IMR-90 (cell line): Measurements from ENCODE around the gene MLLT3. TPM values are rescaled to one million over a fixed set of nuclear protein-coding genes. Genes with fewer than 3 reads are reported as not detected.

Source experiments
- ATAC-seq: fragments of 200-7000 bp; cut with Tn5 transposase; 2 replicates; pipeline ENCODE4 v1.9.1; 2020; ENCODE audit warnings: low read depth, mild to moderate bottlenecking, moderate library complexity
- BruUV-seq: library from RNA; stranded (reverse); fragments of 400-500 nt; replicated peaks from 2 replicates; lab custom pipeline; 2021; lab: Mats Ljungman, UMichigan
- CTCF ChIA-PET: fragments of 300-600 bp; formaldehyde crosslinking; extraction: SDS; loops from one replicate; lab custom pipeline; 2021; ENCODE audit warnings: antibody characterized with exemption; lab: Yijun Ruan, JAX
- POLR2A ChIA-PET: fragments of 300-600 bp; sonication (Branson Sonifier 250); formaldehyde crosslinking; loops from one replicate; lab custom pipeline; 2022; ENCODE audit warnings: antibody characterized with exemption; ENCODE audit not compliant: unreplicated experiment; lab: Charles Lee
- DNase-seq: peaks from one replicate; pipeline ENCODE4 v3.0.0; 2013
- H2AFZ ChIP-seq: replicated peaks from 2 replicates; pipeline ENCODE3; 2013; ENCODE audit warnings: low read length, mild to moderate bottlenecking; ENCODE audit not compliant: poor library complexity
- H2AK5ac ChIP-seq: 2 replicates; pipeline ENCODE4 v1.6.1; 2013; ENCODE audit warnings: low read depth, low read length, inconsistent platforms
- H2AK9ac ChIP-seq: replicated peaks from 2 replicates; pipeline ENCODE3; 2013; ENCODE audit warnings: mild to moderate bottlenecking, low read depth, low read length, moderate library complexity; ENCODE audit not compliant: poor library complexity
- H2BK120ac ChIP-seq: 2 replicates; pipeline ENCODE4 v1.6.1; 2013; ENCODE audit warnings: low read depth, low read length, inconsistent platforms
- H2BK15ac ChIP-seq: 3 replicates; pipeline ENCODE4 v1.6.1; 2013; ENCODE audit warnings: low read depth, low read length, inconsistent platforms
- H2BK20ac ChIP-seq: 2 replicates; pipeline ENCODE4 v1.6.1; 2013; ENCODE audit warnings: low read depth, mild to moderate bottlenecking, inconsistent platforms, low read length, moderate library complexity
- H2BK5ac ChIP-seq: 2 replicates; pipeline ENCODE4 v1.6.1; 2013; ENCODE audit warnings: mild to moderate bottlenecking, low read depth, low read length, inconsistent platforms; ENCODE audit not compliant: poor library complexity, severe bottlenecking
- H3K14ac ChIP-seq: replicated peaks from 2 replicates; pipeline ENCODE4 v1.6.1; 2013; ENCODE audit warnings: low read depth, low read length, inconsistent platforms
- H3K18ac ChIP-seq: 2 replicates; pipeline ENCODE4 v1.6.1; 2013; ENCODE audit warnings: low read depth, low read length, control low read depth
- H3K23ac ChIP-seq: 2 replicates; pipeline ENCODE4 v1.6.1; 2013; ENCODE audit warnings: low read depth, low read length, inconsistent platforms
- H3K27ac ChIP-seq: 2 replicates; pipeline ENCODE4 v1.5.1; 2013; ENCODE audit warnings: mild to moderate bottlenecking, control low read depth, low read length; ENCODE audit not compliant: insufficient read depth
- H3K27me3 ChIP-seq: 2 replicates; pipeline ENCODE4 v1.6.1; 2013; ENCODE audit warnings: low read length; ENCODE audit not compliant: control insufficient read depth, insufficient read depth
- H3K36me3 ChIP-seq: 2 replicates; pipeline ENCODE4 v1.6.1; 2013; ENCODE audit warnings: low read length, mixed read lengths; ENCODE audit not compliant: control insufficient read depth, insufficient read depth
- H3K4ac ChIP-seq: 2 replicates; pipeline ENCODE4 v1.6.1; 2013; ENCODE audit warnings: low read depth, low read length, inconsistent platforms
- H3K4me1 ChIP-seq: 2 replicates; pipeline ENCODE4 v1.6.1; 2013; ENCODE audit warnings: low read length, mixed read lengths; ENCODE audit not compliant: control insufficient read depth, insufficient read depth
- H3K4me2 ChIP-seq: 2 replicates; pipeline ENCODE4 v1.6.1; 2013; ENCODE audit warnings: low read depth, mild to moderate bottlenecking, control low read depth, low read length, moderate library complexity
- H3K4me3 ChIP-seq: 2 replicates; pipeline ENCODE4 v1.5.1; 2013; ENCODE audit warnings: low read depth, mild to moderate bottlenecking, control low read depth, low read length, moderate library complexity; ENCODE audit not compliant: insufficient read depth
- H3K56ac ChIP-seq: 2 replicates; pipeline ENCODE4 v1.6.1; 2013; ENCODE audit warnings: low read length, inconsistent platforms; ENCODE audit not compliant: insufficient read depth; ENCODE audit errors: extremely low read depth
- H3K79me1 ChIP-seq, 2 experiments: 2 replicates each; pipeline ENCODE4 v1.6.1; 2013; ENCODE audit warnings: low read length in 2 of 2, inconsistent platforms in 1 of 2, low read depth in 1 of 2
- H3K9ac ChIP-seq: 2 replicates; pipeline ENCODE4 v1.6.1; 2013; ENCODE audit warnings: low read depth, low read length, control low read depth
- H3K9me1 ChIP-seq: 2 replicates; pipeline ENCODE4 v1.6.1; 2013; ENCODE audit warnings: low read length, inconsistent platforms; ENCODE audit not compliant: insufficient read depth
- H3K9me3 ChIP-seq: 2 replicates; pipeline ENCODE4 v1.6.1; 2013; ENCODE audit warnings: low read length; ENCODE audit not compliant: control insufficient read depth, insufficient read depth
- H4K20me1 ChIP-seq: 2 replicates; pipeline ENCODE4 v1.6.1; 2013; ENCODE audit warnings: low read length, inconsistent platforms; ENCODE audit not compliant: insufficient read depth
- H4K5ac ChIP-seq: 2 replicates; pipeline ENCODE4 v1.6.1; 2013; ENCODE audit warnings: mild to moderate bottlenecking, low read depth, low read length, control low read depth
- H4K8ac ChIP-seq, 2 experiments: 2 replicates each; pipeline ENCODE4 v1.6.1; 2013; ENCODE audit warnings: low read depth in 2 of 2, low read length in 2 of 2, control low read depth in 1 of 2, inconsistent platforms in 1 of 2
- H4K91ac ChIP-seq: 2 replicates; pipeline ENCODE4 v1.6.1; 2013; ENCODE audit warnings: low read depth, low read length, inconsistent platforms; ENCODE audit not compliant: insufficient read depth
- BHLHE40 ChIP-seq: fragments of 150-350 bp; IDR thresholded peaks from 2 replicates; pipeline ENCODE4 v1.6.1; 2016; ENCODE audit warnings: mild to moderate bottlenecking, low read depth, low read length
- CEBPB ChIP-seq: IDR thresholded peaks from 2 replicates; pipeline ENCODE4 v1.6.1; 2012; ENCODE audit warnings: low read depth, low read length, improper control_type of control experiment
- CTCF ChIP-seq: conservative IDR thresholded peaks from 2 replicates; pipeline ENCODE4 v1.5.1; 2012; ENCODE audit warnings: mild to moderate bottlenecking, low read depth, low read length, improper control_type of control experiment
- ELK1 ChIP-seq: fragments of 150-350 bp; IDR thresholded peaks from 2 replicates; pipeline ENCODE4 v1.6.1; 2016; ENCODE audit warnings: low read depth, mild to moderate bottlenecking, low read length, moderate library complexity, borderline replicate concordance
- FOS ChIP-seq: fragments of 150-350 bp; IDR thresholded peaks from 2 replicates; pipeline ENCODE4 v1.6.1; 2016; ENCODE audit warnings: low read depth, low read length
- MAFK ChIP-seq: IDR thresholded peaks from 2 replicates; pipeline ENCODE4 v1.6.1; 2012; ENCODE audit warnings: low read depth, low read length, improper control_type of control experiment
- MAZ ChIP-seq: IDR thresholded peaks from 2 replicates; pipeline ENCODE4 v1.6.1; 2012; ENCODE audit warnings: low read depth, mild to moderate bottlenecking, low read length, improper control_type of control experiment, moderate library complexity, borderline replicate concordance
- MXI1 ChIP-seq: IDR thresholded peaks from 2 replicates; pipeline ENCODE4 v1.6.1; 2012; ENCODE audit warnings: low read depth, mild to moderate bottlenecking, low read length, moderate library complexity, borderline replicate concordance
- NFE2L2 ChIP-seq: fragments of 150-350 bp; IDR thresholded peaks from 2 replicates; pipeline ENCODE4 v1.6.1; 2016; ENCODE audit warnings: low read depth, mild to moderate bottlenecking, low read length
- POLR2A ChIP-seq: IDR thresholded peaks from 2 replicates; pipeline ENCODE4 v1.6.1; 2012; ENCODE audit warnings: mild to moderate bottlenecking, low read depth, low read length
- RCOR1 ChIP-seq: IDR thresholded peaks from 2 replicates; pipeline ENCODE4 v1.6.1; 2012; ENCODE audit warnings: mild to moderate bottlenecking, low read length, improper control_type of control experiment; ENCODE audit not compliant: insufficient replicate concordance
- RFX5 ChIP-seq: IDR thresholded peaks from 2 replicates; pipeline ENCODE4 v1.8.0; 2012; ENCODE audit warnings: low read depth, mild to moderate bottlenecking, low read length, moderate library complexity
- SMC3 ChIP-seq: fragments of 150-350 bp; IDR thresholded peaks from 2 replicates; pipeline ENCODE4 v1.6.1; 2016; ENCODE audit warnings: low read depth, mild to moderate bottlenecking, antibody characterized with exemption, low read length, moderate library complexity
- USF2 ChIP-seq: fragments of 150-350 bp; IDR thresholded peaks from 2 replicates; pipeline ENCODE4 v1.6.1; 2017; ENCODE audit warnings: mild to moderate bottlenecking, antibody characterized with exemption, low read length, low read depth
- dilution Hi-C: fragments of 300-500 bp; cut with HindIII; formaldehyde crosslinking; loops from one replicate; pipeline ENCODE4 v1.14.3; 2018; ENCODE audit warnings: low sequenced_read_pairs; ENCODE audit not compliant: unreplicated experiment
- in situ Hi-C: fragments of 300-500 bp; cut with MboI; formaldehyde crosslinking; loops from 3 replicates; pipeline ENCODE4 v1.14.3; 2019; ENCODE audit warnings: low sequenced_read_pairs, inconsistent platforms, mixed read lengths
- intact Hi-C: fragments of 100-400 bp; cut with micrococcal nuclease; formaldehyde crosslinking; loops from 2 replicates; pipeline ENCODE4 v1.10.0; 2022
- polyA plus RNA-seq, 3 experiments: library from polyadenylated mRNA; depleted of rRNA; stranded (reverse); fragments of >200 nt; gene quantifications; 2 replicates each; pipeline ENCODE4 v1.2.3, GENCODE V29; 2012; ENCODE audit warnings: low replicate concordance in 1 of 3
- total RNA-seq: library from RNA; depleted of rRNA; stranded (reverse); fragments of >200 nt; gene quantifications from 2 replicates; pipeline ENCODE4 v1.2.3, GENCODE V29; 2012

MLLT3 gene
- total and polyA plus RNA-seq, 2 of the 4 experiments (the other 2 are of a cell fraction): 10.4 to 21.1 TPM

GRCh38 chr9:20409321-20410092, 212.8 kb downstream of the MLLT3 start:
- H3K4ac ChIP-seq: no peak overlapping the region
- H4K91ac ChIP-seq: no peak overlapping the region
- no peak overlapping the region for H3K23ac ChIP-seq
- no peak overlapping the region for H2BK5ac ChIP-seq
- no peak overlapping the region for H3K4me3 ChIP-seq
- no peak overlapping the region for H2AK9ac ChIP-seq
- no peaks in the 10 kb centered on the region for H3K4me1 ChIP-seq
- no peak overlapping the region for H3K14ac ChIP-seq
- no peak overlapping the region for H4K8ac ChIP-seq
- H2BK20ac ChIP-seq: no peak overlapping the region
- dilution Hi-C loops: no loop called here
- H2AFZ ChIP-seq: no peak overlapping the region
- TF ChIP-seq SMC3: no peak
- TF ChIP-seq FOS: no peak
- TF ChIP-seq RCOR1: no peak
- no peak for TF ChIP-seq CEBPB
- no peak for TF ChIP-seq POLR2A
- TF ChIP-seq RFX5: no peak
- no peak for TF ChIP-seq ELK1
- no peak for TF ChIP-seq CTCF
- TF ChIP-seq USF2: no peak
- no peak for TF ChIP-seq NFE2L2
- TF ChIP-seq MXI1: no peak
- TF ChIP-seq MAFK: no peak
- no peak for TF ChIP-seq BHLHE40
- no peak for TF ChIP-seq MAZ
- intact Hi-C loops: no loop called here
- ATAC-seq (no peak), DNase-seq (no peak)
- no peaks in the 10 kb centered on the region for H3K9me3 ChIP-seq
- H3K56ac ChIP-seq: no peak overlapping the region
- in situ Hi-C loops: no loop called here
- no peak overlapping the region for H3K18ac ChIP-seq
- no peak overlapping the region for H2BK120ac ChIP-seq
- peaks cover 3% of the 10 kb centered on the region in 2 experiments; a peak in 2 of 4 replicates for H3K79me1 ChIP-seq
- CTCF ChIA-PET: no interaction called here
- no peaks in the 10 kb centered on the region for H3K36me3 ChIP-seq
- H2BK15ac ChIP-seq: no peak overlapping the region
- no peak overlapping the region for H3K4me2 ChIP-seq
- H2AK5ac ChIP-seq: no peak overlapping the region
- H4K5ac ChIP-seq: no peak overlapping the region
- H3K27ac ChIP-seq: no peak overlapping the region
- no peaks in the 10 kb centered on the region for H3K27me3 ChIP-seq
- POLR2A ChIA-PET: no interaction called here
- BruUV-seq: no TSS peak
- peaks cover 4% of the 10 kb centered on the region for H3K9me1 ChIP-seq
- no peak overlapping the region for H3K9ac ChIP-seq
- H4K20me1 ChIP-seq: no peaks in the 10 kb centered on the region
